CD4-positive, alpha-beta T cell treated with Interferon gamma for 1 hour (primary cell): ENCODE data around the gene APOC4.
"Not testable (repeated sequence)": the region's sequence is repeated elsewhere in the genome, so short reads cannot be mapped to it uniquely, and the experiment has no call there.

Source experiments
- DNase-seq: peaks from one replicate; pipeline ENCODE4 v3.0.0-alpha.2; 2020

APOC4 gene

DNA sequence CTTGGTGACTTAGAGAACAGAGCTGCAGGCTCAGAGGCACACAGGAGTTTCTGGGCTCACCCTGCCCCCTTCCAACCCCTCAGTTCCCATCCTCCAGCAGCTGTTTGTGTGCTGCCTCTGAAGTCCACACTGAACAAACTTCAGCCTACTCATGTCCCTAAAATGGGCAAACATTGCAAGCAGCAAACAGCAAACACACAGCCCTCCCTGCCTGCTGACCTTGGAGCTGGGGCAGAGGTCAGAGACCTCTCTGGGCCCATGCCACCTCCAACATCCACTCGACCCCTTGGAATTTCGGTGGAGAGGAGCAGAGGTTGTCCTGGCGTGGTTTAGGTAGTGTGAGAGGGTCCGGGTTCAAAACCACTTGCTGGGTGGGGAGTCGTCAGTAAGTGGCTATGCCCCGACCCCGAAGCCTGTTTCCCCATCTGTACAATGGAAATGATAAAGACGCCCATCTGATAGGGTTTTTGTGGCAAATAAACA, 17.8 kb upstream of the APOC4 start:
- DNase-seq, result no peak

DNA sequence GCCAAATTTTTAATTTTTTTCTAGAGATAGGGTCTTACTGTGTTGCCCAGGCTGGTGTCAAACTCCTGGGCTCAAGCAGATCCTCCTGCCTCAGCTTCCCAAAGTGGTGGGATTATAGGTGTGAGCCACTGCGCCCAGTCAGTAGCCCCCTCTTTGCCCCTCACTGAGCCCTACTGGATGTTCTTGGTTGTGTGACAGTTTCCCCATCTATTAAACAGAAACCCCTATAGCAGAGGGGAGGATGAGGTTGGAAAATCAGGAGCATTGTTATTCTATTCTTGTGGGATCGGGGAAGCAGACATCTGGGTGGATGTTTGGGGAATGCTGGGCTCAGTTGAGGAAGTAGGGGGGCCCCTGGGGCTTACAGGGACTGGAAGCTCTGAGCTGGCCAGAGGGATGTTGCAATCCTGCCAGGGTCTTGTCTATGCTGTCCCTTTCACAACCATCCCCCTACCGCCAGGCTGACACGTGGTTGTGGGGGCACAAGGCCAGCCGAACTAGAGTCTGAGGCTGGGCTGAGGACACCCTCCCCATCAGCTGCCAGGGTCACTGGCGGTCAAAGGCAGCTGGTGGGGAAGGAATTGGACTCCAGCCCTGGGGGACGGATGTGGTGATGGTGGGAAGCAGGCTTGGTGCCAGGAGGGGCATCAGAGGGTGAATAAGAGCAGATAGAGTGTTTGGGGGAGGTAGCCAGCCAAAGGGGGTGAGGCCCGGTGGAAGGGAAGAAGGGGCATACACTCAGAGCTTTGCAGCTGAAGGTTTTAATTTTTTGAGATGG, 16.7 kb upstream of the APOC4 start:
- DNase-seq, result peak; percentile 20

DNA sequence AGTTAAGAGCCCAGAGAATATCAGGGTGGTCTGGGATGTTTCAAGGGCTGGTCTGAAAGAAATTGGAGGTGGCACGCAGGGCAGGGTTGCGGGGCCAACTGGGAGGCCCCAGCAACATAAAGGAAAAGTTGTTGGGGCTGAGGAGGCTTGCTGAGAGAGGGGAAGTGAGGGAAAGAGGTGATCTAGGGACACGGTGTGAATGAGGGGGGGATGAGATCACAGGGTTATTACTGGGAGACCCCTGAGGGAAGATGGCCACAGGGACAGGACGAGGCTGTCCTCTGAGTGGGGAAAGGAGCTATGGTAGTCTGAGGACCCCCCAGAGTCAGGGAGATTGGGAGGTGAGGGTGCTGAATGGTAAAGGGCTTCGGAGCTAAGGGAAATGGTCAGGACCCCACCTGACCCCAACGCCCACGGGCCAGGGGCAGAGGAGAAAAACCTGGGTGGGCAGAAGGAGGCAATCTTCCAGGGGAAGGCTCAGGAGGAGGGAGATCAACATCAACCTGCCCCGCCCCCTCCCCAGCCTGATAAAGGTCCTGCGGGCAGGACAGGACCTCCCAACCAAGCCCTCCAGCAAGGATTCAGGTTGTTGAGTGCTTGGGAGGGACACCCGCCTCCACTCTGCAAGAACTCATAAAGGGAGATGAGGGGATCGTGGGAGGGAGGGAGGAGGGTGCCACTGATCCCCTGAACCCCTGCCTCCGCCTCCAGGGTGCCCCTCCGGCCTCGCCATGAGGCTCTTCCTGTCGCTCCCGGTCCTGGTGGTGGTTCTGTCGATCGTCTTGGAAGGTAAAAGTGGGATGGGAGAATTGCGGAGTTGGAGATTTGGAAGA, 15.6 kb upstream of the APOC4 start:
- DNase-seq, result not testable (repeated sequence)

DNA sequence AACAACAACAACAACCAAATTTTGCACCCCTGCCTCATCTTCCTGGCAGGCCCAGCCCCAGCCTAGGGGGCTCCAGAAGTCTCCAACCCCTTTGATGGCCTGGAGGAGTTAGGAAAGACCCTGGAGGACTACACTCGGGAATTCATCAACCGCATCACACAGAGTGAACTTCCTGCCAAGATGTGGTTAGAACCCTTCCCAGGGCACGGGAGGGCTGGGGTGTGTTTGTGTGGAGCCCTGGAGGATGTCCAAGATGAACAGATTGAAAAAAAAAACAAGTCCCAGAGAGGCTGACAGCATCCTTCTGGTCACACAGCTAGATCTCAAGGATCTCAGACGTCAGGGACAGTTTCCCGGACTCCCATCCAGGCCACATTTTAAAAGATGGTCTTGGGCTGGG, 14.3 kb upstream of the APOC4 start:
- no peak for DNase-seq

DNA sequence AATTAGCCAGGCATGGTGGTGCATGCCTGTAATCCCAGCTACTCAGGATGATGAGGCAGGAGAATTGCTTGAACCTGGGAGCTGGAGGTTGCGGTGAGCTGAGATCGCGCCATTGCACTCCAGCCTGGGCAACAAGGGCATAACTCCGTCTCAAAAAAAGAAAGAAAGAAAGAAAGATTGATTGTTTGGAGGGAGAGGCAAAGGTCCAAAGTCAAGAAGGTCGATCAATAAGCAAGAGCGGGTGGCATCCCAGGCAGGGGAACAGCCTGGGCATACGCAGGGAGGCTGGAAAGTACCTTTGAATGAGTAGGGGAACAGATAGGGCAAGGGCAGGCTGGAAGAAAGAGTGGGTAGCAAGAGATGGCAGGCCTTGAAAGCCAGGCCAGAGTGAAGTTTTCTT, 11.9 kb upstream of the APOC4 start:
- no peak for DNase-seq

DNA sequence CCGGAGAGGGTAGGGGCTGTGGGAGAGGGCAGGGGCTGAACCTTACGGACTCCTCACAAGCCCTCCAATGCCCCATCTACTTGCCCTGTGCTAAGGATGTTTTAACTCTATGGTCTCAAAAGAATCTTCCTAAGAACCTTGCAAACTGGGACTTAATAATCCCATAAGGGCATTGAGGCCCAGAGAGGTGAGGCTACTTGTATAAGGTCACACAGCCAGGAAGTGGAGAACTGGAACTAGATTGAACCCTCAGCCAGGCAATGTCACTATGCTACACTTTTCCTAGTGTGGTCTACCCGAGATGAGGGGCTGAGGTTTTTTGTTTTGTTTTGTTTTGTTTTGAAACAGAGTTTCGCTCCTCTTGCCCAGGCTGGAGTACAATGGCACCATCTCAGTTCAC, 10.5 kb upstream of the APOC4 start:
- DNase-seq, result no peak

DNA sequence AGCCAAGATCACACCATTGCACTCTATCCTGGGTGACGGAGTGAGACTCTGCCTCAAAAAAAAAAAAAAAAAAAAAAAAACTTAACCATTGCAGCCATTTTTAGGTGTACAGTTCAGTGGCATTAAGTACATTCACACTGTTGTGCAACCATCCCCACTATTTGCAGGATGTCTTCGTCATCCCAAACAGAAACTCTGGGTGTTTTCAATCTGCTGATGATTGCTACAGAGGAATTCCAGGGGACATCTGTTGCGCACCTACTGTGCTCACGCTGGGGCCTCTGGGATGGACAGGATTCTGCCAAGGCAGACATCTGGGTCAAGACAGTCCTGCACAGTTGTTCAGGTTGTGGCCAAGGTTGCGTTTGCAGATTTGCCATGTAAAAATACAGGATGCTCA, 2.4 kb upstream of the APOC4 start:
- DNase-seq, result no peak

DNA sequence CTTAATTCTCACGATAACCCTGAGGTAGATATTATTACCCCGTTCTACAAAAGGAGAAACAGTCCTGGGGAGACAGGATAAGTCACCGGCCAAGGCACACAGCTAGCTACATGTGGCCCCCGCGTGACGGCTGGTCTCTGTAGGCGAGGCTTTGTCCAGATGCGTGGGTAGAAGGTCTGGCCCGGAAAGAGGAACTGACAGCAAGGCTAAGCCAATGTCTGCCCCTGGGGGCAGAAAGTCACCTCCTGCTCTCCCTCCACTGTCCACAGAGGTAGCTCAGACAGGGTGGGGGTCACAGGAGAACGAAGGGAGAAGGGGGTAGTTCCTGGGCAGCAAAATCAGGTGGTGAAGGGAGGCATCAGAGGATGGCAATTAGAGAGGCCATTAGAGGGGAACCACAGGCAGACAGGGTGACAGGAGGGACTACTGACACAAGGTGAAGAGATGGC, 1.8 kb downstream of the APOC4 start:
- DNase-seq, result peak; percentile 45

DNA sequence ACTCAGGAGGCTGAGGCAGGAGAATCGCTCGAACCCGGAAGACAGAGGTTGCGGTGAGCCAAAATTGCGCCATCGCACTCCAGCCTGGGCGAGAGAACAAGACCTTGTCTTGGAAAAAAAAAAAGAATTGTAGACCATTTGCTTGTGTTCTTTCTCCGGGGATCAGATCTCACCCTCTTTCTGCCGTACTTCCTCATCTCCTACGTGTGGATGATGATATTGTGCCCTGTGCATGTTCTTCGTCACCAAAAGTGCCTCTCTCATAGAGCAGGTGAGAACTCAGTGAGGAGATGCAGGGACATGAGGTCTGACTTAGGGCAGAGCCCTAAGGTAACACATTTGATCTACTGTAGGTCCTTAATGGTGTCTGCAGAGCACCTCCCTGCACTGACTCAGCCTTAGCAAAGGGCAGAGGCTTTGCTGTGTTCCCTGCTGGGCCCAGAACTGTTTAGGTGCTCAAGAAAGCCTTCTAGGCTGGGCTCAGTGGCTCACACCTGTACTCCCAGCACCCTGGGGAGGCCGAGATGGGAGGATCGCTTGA, 5.1 kb downstream of the APOC4 start:
- no peak for DNase-seq

DNA sequence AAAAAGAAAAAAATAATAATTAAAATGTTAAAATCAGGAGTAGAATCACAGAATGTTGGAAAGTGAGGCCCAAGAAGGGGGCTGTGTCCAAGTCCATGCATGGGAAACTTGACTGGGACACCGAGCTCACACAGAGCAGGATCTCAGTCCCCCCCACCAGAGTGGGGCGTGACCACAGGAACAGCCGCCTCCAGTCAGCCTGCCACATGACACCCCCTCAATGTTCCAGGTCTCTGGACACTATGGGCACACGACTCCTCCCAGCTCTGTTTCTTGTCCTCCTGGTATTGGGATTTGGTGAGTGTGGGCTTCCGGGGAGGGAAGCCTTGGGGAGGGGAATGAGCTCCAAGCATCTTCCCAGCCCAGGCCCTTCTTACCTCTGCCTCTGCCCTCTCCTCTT, 6.2 kb downstream of the APOC4 start:
- no peak for DNase-seq

DNA sequence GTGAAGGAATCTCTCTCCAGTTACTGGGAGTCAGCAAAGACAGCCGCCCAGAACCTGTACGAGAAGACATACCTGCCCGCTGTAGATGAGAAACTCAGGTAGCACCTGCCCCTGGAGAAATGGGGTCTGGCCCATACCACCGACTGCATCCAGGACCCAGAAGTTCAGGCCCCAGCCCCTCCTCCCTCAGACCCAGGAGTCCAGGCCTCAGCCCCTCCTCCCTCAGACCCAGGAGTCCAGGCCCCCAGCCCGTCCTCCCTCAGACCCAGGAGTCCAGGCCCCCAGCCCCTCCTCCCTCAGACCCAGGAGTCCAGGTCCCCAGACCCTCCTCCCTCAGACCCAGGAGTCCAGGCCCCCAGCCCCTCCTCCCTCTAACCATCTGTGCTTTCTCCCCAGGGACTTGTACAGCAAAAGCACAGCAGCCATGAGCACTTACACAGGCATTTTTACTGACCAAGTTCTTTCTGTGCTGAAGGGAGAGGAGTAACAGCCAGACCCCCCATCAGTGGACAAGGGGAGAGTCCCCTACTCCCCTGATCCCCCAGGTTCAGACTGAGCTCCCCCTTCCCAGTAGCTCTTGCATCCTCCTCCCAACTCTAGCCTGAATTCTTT, 6.8 kb downstream of the APOC4 start:
- no peak for DNase-seq

DNA sequence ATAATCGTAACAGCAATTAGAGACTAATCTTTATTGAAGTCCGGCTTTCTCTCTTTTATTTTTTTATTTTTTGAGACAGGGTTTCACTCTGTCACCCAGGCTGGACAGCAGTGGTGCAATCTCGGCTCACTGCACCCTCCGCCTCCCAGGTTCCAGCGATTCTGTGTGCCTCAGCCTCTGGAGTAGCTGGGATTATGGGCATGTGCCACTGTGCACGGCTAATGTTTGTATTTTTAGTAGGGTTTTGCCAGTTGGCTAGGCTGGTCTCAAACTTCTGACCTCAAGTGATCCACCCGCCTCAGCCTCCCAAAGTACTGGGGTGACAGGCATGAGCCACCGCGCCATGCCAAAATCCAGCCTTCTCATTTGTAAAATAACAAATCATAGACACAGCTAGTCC, 7.5 kb downstream of the APOC4 start:
- DNase-seq, result no peak

DNA sequence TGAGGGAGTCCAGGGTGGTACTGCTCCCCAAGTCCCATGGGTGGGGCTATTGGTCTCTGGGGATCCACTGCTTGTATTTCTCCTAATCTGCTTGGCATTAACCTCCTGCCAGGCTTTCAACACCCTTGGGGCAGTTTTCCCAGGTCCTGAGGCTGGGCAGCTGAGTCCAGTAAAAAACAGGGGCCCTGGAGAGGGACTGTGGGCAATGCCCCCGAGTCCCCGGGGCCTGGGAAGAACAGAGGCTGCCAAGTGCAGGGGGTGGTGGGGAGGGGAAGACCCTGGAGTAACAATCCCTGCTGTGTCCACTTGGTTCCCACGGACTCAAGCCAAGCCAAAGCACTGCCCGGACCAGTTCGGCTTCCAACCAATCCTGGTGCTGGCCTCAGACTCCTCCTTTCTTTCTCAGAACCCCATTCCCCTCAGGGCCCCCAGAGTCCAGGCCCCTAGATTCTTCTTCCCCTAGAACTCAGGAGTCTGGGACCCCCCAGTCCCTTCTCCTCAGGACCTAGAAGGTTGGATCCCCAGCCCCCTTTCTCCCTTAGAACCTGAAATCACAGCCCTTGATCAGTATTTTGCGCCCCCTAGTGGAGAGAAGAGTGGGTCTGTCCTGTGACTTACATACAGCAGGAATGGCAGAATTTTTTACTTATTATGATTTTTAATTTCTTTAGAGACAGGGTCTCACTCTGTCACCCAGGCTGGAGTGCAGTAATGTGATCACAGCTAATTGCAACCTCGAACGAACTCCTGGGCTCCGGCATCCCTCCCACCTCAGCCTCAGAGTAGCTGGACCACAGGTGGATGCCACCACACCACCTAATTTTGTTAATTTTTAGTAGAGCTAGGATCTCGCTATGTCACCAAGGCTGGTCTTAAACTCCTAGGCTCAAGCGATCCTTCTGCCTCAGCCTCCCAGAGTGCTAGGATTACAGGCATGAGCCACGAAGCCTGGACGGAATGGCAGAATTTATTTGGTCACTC, 9.4 kb downstream of the APOC4 start:
- DNase-seq, result peak; percentile 50

DNA sequence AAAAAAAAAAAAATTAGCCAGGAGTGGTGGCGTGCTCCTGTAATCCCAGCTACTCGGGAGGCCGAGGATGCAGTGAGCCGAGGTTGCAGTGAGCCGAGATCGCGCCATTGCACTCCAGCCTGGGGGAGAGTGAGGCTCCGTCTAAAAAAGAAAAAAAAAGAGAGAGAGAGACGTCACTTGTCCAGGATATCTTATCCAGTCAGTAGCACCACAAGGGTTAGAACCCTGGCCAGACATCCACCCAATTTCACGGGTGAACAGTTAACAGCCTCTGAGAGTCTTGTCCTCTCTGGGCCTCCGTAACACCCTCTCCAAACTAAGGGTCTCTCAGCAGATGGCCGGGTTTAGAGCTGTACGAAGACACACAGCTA, 12.2 kb downstream of the APOC4 start:
- no peak for DNase-seq

DNA sequence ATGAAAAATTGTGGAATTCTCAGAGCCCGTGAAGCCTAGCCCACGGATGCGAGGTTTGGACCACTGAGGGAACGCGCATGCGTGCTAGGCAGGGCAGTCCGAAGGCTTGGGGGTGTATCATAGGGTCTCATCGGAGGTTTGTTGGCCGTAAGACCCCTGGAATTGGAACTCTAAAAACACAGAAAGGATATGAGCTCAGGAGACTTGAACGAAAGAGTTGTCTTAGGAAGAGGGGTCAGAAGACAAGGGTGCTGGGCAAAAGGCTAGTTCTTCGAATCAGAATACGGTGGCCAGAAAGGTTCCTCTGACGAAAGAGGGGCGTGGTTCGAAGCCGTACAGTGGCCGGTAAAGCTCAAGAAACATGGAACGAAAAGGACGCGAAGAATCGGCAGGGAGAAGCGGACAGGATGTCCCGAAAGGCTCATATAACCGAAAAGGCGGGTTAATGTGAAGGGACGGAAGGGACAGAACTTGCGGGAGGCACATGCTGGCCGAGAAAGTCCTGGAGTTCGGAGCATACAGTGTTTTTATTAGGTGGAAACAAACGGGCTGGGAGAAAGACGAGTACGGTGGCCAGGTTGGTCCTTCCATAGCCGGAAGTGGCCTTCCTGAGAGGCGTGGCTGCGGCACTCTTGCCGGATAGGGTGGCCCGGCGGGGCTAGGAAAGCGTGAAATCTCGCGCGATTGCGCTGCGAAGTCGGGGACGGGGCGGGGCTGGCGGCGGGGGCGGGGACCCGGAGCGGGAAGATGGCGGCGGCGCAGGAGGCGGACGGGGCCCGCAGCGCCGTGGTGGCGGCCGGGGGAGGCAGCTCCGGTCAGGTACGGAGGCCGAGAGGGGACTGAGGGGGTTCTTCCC, 12.8 kb downstream of the APOC4 start, which contains the start of gene CLPTM1:
Gene CLPTM1 (plus strand): TSS at position 732 of the 856 bp plus-strand sequence. CDS start 16 bp downstream, at position 748.
- peak; percentile 96 for DNase-seq

DNA sequence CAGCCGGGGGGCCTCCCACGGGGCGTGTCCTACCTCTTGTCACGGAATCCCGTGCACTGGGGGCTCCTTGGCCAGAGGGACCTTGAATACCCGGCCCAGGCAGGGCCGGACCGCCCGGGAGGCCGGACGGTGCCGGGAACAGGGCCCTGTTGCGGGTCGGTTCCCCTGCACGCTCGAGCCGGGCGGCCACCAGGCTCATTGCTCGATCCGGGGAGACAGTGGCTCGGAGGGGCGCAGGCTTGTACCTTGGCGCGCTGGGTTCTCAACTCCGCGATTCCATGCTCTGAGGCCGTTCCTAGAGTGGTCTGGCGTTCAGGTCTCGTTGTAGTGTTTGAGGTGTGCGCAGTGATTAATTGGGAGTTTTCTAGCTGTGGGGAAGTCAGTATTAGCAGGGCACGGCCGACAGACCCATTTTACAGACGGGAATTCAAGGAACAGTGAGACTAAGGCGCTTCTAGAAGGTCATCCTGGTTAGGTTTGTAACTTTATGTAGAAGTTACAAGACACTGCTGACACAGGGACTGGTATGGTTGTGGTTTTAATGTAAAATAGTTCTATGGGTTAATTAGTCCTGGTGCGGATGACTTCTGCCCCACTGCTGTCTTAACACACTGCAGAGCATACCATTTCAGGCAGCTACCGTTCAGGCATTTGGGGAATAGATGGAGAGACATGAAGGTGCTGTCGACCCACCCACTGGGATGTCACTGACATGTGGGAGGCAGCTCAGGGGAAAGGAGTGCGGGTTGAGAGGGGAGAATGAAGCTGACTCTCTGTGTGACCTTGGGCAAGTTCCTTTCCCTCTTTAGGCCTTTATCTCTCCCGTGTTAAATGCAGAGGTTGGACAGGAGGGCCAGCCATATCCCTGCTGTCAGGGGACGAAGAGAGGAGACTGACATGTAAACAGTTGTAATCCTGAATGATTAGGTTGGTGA, 13.7 kb downstream of the APOC4 start:
- DNase-seq, result no peak

DNA sequence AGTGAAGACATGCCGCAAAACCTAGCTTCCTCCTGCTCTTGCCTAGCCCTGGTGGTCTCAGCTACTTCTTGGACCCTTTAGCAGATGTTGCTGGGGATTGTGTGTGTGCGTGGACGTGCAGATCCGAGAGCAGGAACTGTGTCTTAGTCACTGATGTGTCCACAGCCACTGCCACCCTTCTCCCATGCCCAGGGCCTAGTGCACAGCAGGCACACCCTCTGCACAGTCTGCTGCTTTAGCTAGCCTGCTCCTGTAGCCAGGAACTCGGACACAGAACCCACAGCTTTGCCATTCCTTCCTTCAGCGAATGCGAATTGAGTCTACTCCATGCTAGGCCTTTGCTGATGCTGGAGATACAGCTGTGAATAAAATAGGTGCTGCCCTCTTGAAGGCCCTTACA, 15.5 kb downstream of the APOC4 start:
- no peak for DNase-seq

DNA sequence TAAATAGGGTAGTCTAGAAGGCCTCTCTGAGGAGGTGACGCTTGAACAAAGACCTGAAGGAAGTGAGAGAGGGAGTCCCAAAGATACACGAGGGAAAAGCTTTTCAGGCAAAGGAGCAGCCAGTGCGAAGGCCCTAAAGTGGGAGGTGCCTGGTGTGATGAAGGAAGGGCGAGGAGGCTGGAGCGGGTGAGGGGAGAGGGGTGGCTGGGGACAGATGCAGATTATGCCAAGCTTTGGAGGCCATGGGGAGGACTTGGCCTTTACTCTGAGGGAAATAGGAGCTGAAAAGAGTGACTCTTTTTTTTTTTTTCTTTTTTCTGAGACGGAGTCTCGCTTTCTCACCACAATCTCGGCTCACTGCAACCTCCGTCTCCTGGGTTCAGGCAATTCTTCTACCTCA, 16.1 kb downstream of the APOC4 start:
- DNase-seq, result no peak

DNA sequence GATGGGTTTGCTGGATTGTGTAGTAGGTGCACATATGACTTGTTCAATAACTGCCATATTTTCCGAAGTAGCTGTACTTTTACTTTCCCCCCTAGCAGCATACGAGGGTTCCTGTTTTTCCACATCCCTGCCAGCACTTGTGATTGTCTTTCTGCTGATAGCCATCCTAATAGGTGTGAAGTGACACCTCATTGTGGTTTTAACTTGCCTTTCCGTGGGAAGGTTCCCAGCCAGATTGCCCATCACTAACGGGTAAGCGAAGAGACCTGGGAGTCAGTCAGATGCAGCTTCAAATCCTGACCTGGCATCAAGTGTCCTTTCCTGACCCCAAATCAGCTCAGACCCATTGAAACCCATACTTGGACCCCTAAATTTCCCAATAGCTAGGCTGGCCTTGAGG, 17.7 kb downstream of the APOC4 start:
- no peak for DNase-seq
